ENCODE results near the gene MAST4.

DNA sequence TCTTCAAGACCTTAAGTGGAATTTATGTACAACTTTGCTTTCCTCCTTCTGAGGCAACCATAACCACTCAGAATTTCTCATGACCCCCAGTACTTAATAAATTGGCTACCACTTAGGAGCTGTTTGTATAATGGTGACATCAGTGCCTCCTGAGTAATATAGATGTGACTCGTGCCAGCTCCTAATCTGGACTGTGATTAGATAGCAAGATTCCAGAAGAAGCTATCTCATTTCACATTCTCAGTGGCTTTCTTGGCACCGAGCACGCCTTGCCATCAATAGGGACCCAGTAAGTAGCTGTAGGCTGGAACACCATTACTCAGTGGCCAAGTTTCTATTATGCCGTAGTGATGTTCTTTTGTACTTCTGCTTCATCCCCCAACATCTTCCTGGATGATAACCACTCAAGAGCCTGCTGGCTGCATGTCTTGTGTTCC lies 371.7 kb downstream of the MAST4 start:
- TF ChIP-seq SP3 (tag by site-specific recombination; IDR thresholded peaks at IDR 0.05) (peak; percentile 44; the same call in 1 of the 2 replicates), REPIN1 (tag by site-specific recombination; IDR thresholded peaks at IDR 0.05; ENCODE audit: low read depth) (no peak), ZNF274 (IDR thresholded peaks at IDR 0.05; ENCODE audit: low read length) (no peak), ZNF274 (tag by site-specific recombination; IDR thresholded peaks at IDR 0.05; ENCODE audit: borderline replicate concordance) (no peak), ZNF311 (tag by site-specific recombination; IDR thresholded peaks at IDR 0.05; ENCODE audit: borderline replicate concordance) (no peak), ZNF510 (tag by site-specific recombination; IDR thresholded peaks at IDR 0.05; ENCODE audit: insufficient replicate concordance) (no peak), ZNF138 (tag by site-specific recombination; IDR thresholded peaks at IDR 0.05; ENCODE audit: borderline replicate concordance) (no peak), SP2 (tag by site-specific recombination; IDR thresholded peaks at IDR 0.05) (no peak)
- TF ChIP-seq, protein P1, sequence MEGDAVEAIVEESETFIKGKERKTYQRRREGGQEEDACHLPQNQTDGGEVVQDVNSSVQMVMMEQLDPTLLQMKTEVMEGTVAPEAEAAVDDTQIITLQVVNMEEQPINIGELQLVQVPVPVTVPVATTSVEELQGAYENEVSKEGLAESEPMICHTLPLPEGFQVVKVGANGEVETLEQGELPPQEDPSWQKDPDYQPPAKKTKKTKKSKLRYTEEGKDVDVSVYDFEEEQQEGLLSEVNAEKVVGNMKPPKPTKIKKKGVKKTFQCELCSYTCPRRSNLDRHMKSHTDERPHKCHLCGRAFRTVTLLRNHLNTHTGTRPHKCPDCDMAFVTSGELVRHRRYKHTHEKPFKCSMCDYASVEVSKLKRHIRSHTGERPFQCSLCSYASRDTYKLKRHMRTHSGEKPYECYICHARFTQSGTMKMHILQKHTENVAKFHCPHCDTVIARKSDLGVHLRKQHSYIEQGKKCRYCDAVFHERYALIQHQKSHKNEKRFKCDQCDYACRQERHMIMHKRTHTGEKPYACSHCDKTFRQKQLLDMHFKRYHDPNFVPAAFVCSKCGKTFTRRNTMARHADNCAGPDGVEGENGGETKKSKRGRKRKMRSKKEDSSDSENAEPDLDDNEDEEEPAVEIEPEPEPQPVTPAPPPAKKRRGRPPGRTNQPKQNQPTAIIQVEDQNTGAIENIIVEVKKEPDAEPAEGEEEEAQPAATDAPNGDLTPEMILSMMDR (tag by site-specific recombination; IDR thresholded peaks at IDR 0.05), result no peak
- TF ChIP-seq, protein P2, sequence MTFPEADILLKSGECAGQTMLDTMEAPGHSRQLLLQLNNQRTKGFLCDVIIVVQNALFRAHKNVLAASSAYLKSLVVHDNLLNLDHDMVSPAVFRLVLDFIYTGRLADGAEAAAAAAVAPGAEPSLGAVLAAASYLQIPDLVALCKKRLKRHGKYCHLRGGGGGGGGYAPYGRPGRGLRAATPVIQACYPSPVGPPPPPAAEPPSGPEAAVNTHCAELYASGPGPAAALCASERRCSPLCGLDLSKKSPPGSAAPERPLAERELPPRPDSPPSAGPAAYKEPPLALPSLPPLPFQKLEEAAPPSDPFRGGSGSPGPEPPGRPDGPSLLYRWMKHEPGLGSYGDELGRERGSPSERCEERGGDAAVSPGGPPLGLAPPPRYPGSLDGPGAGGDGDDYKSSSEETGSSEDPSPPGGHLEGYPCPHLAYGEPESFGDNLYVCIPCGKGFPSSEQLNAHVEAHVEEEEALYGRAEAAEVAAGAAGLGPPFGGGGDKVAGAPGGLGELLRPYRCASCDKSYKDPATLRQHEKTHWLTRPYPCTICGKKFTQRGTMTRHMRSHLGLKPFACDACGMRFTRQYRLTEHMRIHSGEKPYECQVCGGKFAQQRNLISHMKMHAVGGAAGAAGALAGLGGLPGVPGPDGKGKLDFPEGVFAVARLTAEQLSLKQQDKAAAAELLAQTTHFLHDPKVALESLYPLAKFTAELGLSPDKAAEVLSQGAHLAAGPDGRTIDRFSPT (tag by site-specific recombination; IDR thresholded peaks at IDR 0.05), result no peak
- TF ChIP-seq, protein P3, sequence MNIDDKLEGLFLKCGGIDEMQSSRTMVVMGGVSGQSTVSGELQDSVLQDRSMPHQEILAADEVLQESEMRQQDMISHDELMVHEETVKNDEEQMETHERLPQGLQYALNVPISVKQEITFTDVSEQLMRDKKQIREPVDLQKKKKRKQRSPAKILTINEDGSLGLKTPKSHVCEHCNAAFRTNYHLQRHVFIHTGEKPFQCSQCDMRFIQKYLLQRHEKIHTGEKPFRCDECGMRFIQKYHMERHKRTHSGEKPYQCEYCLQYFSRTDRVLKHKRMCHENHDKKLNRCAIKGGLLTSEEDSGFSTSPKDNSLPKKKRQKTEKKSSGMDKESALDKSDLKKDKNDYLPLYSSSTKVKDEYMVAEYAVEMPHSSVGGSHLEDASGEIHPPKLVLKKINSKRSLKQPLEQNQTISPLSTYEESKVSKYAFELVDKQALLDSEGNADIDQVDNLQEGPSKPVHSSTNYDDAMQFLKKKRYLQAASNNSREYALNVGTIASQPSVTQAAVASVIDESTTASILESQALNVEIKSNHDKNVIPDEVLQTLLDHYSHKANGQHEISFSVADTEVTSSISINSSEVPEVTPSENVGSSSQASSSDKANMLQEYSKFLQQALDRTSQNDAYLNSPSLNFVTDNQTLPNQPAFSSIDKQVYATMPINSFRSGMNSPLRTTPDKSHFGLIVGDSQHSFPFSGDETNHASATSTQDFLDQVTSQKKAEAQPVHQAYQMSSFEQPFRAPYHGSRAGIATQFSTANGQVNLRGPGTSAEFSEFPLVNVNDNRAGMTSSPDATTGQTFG (tag by site-specific recombination; IDR thresholded peaks at IDR 0.05; ENCODE audit: borderline replicate concordance), result no peak
- TF ChIP-seq, protein P4, sequence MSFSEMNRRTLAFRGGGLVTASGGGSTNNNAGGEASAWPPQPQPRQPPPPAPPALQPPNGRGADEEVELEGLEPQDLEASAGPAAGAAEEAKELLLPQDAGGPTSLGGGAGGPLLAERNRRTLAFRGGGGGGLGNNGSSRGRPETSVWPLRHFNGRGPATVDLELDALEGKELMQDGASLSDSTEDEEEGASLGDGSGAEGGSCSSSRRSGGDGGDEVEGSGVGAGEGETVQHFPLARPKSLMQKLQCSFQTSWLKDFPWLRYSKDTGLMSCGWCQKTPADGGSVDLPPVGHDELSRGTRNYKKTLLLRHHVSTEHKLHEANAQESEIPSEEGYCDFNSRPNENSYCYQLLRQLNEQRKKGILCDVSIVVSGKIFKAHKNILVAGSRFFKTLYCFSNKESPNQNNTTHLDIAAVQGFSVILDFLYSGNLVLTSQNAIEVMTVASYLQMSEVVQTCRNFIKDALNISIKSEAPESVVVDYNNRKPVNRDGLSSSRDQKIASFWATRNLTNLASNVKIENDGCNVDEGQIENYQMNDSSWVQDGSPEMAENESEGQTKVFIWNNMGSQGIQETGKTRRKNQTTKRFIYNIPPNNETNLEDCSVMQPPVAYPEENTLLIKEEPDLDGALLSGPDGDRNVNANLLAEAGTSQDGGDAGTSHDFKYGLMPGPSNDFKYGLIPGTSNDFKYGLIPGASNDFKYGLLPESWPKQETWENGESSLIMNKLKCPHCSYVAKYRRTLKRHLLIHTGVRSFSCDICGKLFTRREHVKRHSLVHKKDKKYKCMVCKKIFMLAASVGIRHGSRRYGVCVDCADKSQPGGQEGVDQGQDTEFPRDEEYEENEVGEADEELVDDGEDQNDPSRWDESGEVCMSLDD (tag by site-specific recombination; IDR thresholded peaks at IDR 0.05), result no peak
